Stimulated activated CD8-positive, alpha-beta memory T cell treated with anti-CD3 and anti-CD28 coated beads, Interleukin-4, amount 100 ng/mL, for 48 hours (primary cell): ENCODE measurements around the gene GRM8.

Source experiments
- DNase-seq: peaks from one replicate; pipeline ENCODE4 v3.0.0-alpha.2; 2020

GRM8 gene

DNA sequence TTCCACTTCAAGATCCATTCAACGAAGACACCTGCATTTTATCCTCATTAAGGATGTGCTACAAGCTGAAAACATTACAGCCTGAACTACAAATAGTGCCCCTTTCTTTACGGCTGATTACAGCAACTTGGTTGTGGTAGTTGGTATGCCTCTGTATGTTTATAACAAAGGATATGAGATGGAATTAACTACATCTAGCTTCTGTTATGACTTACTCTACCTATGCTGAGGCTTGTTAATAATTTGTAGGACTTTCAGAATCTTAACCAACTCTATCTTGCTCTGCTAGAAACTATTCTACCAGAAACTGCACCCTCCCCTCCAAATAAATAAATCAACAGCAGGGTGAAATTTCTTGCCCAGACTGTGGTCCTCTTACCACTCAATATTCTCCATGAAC, 448.1 kb downstream of the GRM8 start:
- DNase-seq: no peak

DNA sequence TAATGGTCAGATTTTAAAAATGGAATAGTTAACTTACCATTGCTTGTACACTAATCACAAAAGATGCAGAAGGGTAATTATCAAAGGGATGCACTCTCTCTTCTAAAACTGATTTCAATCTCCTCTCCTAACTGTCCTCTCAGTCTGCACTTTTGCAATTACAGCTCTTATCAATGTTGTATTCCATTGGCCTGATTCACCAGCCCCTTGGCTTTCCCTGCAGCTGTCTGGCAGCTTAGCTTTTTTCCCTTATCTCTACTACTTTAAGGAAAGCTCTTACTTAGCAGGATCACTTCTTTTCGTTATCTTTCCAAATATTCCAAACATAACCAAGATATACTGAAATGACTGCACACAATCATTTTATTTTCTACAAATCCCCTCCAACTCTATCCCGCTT, 448.8 kb downstream of the GRM8 start:
- no peak for DNase-seq

DNA sequence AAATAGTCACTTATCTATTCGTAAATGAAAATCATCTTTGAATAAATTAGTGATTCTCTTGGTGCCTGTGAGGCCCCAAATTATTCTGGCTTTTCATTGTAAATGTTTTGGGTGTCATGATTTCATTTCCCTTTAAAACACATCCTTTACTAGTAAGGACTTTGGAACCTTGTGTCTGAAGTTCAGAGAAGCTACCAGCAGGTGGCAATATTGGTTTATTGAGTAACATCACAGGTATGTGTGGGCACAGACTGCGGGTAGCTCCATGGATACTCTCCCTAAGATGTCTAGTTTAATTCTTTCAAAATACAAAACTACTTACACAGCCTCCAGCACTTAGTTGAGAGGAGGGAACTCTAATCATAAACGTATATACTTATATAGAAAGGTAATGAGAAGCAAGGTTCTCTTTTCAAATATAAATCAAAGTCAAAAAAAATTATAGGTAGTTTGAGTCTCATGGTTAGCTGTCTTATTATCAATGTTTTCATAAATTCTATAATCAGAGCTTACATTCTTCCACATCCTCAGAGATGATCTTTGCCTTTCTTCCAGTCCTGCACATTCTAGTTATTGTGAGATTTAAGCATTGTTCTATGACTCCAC, 449.6 kb downstream of the GRM8 start:
- DNase-seq: peak; percentile 41

DNA sequence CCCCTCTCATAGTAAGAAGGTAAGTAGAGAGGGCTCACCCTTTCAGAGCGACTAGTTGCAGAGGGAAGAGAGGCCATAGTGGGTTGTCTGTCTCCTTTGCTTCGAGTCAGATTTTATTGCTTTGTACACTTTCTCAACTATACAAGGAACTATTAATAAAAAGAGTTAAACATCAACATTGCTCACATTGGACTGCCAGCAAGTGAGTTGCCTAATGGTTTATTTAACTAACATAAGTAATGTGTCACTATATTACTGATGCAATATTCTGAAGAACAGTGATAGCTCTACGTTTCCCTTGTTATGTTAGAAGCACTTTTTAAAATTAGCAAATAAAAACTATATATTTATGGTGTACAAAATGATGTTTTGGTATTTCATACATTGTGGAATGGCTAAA, 451.0 kb downstream of the GRM8 start:
- no peak for DNase-seq

DNA sequence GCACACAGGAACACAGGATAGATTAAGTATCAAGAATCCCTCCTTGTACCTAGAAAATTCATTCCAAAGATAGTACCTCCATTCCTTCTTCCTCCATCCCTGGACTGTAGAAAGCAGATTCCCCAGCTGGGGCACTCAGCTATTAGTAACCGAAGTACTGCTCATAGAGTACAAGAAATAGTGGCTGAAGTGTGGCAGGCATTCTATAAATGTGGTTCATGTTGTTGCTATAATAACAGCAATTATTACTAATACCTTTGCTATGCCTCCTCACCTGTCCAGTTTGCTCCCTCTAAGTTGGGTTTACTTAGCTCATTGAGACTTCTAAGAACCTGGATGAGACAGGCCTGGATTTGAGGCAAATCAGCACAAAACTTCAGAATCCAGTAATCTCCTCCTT, 453.2 kb downstream of the GRM8 start:
- no peak for DNase-seq

DNA sequence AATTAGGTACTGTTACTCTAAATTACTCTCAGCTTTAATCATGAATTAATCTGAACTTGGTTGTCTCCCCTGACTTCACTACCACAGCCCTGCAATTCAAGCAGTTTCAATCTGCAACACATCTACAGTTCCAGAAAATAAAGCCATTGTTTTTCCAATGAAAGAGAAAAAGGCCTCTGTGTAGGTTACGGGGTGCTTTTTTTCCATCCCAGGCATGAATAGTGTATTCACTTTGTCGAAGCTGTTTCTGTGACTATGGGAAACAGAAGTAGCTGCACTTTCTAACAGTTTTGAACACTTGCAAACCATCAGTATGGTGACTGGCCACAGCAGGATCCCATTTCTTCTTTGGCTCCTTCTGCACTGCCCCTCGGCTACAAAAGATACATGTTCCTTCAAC, 460.2 kb downstream of the GRM8 start:
- no peak for DNase-seq

DNA sequence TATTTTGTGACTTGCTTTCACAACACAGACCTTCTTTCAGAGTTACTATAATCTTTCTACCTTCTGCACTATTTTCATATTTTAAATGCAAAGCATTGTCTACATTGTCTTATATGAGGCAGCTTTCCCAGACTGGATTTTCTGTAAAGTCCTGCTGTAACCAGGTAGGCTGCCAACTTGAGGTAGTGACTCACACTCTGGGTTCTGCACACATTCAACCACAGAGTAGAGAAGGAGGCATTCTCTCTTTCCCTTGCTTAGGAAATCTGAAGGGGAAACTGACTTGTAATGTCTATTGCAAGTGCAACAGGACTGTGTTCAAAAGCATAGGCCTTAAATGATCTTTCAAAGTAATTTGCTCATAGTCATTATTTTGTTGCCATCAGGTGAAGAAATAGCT, 461.4 kb downstream of the GRM8 start:
- no peak for DNase-seq

DNA sequence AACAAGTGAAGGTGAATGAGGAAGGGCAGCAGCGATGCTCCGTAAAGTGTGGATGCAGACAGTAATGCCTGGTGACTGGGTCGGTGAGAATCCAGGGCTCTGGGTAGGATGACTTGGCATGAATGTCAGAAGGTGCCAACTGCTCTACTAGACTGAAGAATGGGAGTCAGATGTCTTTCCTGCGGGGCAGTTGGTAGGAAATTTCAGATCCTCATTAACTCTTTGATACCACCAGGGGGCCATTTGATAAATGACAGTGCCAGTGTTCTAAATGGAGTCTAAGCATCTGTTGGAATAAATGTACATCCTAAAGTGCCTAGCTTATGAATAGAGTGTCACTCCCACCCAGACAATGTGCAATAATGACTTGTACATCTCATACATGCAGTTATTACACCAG, 462.0 kb downstream of the GRM8 start:
- no peak for DNase-seq

DNA sequence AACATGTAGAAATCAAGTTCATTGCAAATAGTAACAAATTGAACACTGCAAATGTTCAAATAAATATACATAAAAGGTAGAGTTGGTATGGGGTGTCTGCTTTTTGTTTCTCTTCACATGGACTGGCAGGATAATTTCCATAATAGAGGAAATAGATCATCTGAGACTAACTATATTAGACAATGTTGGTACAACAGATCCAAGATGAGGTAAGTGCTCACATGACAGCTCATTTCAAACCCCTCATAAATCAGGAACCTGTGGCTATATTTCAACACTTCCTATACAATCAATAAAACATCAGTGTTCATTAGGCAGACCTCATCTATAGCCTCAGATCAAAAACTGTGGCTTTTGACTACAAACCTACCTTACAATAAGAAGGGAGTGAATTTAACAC, 469.1 kb downstream of the GRM8 start:
- DNase-seq: no peak

DNA sequence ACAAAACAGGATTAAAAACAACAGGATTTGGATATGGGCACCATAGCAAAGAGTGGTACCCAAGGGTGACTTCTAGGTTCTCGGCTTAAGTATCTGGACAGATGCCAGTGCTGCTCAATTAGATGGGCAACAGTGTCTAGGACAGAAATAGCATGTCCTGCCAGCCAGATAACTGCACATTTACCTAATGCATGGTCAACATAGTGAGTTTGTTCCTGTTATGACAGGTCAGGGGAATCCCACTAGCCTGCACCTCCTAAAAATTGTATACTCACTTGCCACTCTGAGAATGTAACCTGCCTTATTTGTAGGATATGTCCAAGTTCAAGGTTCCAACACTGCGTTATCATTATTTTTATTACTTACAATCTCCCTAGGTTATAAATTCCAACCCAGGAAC, 471.7 kb downstream of the GRM8 start:
- DNase-seq: no peak

DNA sequence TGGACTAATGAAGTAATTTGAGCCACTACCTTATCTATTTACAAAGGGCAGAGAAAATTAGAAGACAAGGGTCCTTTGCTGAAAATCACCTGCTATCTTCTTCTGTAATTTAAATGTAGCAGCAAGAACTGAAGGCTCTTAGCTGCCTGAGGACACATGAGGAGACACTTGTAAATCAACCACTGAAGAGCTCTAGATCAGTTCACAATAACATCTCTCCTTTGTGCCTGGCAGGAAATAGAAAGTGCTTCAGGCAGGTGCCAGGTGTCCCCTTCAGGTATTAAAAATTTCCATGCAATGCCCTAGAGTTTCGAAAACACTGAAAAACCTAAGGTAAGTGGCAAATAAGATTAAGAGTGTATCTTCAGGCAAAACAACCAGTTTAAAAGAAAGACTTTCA, 474.6 kb downstream of the GRM8 start:
- no peak for DNase-seq

DNA sequence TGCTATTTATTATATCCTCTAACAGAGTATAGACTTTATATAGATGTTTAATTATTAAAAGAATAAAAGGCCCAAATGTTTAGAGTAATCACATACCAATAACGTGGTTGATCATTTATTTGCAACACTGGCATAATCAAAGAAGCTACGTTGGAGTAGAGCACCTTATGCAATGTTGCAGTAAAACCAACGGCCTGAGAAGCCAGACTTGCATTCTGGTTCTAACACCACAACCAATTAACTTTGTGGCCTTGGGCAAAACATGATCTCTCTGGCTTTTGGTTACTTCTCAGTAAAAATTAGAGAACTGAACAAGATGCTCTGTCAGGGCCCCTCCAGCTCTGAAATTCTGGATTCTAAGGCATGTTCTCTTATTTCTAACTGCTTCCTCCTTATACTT, 476.2 kb downstream of the GRM8 start:
- no peak for DNase-seq

DNA sequence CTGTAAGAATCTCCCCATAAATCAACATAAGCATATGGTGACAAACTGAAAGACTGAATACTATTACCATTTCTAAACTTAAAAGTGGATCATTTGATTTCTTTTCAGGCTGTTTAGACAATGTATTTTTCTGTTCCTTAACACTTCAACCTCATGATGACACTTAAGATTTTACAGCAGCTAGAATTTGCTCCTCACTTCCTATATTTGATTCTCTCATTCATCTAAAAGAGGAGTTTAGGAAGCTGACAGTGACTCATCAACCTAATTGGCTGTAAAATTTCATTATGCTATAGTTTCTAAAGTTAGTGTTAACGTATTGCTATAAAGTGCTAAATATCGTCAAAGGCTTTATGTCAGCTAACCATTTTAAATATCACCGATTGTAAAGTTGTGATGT, 478.7 kb downstream of the GRM8 start:
- no peak for DNase-seq

DNA sequence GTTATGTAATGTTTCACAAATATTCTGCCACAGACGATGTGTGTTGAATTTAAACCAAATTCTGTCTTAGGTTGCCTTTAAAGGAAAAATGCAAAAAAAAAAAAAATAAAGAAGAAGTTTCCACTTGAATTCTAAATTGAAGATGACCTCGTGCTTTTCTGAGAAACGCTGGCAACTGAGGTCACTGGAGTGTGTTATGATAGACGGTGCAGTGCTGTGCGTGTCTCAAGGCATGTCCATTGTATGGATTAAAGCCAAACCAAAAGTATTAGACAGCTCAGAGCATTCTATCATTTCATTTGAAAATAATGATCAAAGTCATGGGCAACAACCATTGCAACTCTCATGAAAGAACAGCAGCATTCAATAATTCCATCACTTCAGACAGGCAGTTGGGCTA, 483.9 kb downstream of the GRM8 start:
- DNase-seq: no peak

DNA sequence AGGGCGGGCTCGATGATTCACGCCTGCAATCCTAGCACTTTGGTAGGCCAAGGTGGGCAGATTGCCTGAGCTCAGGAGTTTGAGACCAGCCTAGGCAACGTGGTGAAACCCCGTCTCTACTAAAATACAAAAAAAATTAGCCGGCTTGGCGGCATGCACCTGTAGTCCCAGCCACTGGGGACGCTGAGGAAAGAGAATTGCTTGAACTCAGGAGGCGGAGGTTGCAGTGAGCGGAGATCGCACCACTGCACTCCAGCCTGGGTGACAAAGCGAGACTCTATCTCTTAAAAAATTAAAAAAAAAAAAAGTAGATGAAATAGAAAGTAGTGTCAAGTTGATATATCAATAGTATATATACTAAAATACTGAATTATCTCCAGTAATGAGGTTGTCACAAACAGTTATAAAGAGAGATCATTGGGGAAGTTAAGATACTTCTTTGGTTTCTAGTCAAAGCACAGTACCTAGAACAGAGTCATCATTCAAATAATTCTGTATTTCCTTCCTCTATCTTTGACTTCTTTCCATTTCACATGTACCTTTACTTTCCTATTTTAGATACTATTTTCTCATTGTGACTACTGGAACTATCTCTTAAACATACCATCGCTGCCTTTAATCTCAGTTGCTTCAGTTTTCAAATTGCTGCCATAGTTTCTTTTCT, 491.7 kb downstream of the GRM8 start:
- no peak for DNase-seq

DNA sequence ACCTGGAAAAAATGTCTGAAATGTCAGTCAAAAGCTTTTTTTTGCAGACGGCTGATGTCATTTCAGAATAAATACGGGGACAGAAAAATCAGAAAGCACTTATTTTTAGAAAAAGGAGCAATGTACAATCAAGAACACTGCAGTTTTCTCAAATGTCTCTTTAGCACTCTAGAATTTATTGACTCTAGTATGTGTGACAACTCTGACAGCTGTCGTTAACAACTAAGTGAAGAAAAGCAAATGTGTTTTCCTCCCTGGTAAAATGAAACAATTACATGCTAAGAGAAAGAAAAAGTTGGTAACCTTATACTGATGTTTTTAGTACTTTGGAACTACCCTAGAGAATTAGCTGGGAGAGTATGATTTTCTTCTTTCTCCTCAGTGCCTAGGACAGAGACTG, 497.4 kb downstream of the GRM8 start:
- no peak for DNase-seq

DNA sequence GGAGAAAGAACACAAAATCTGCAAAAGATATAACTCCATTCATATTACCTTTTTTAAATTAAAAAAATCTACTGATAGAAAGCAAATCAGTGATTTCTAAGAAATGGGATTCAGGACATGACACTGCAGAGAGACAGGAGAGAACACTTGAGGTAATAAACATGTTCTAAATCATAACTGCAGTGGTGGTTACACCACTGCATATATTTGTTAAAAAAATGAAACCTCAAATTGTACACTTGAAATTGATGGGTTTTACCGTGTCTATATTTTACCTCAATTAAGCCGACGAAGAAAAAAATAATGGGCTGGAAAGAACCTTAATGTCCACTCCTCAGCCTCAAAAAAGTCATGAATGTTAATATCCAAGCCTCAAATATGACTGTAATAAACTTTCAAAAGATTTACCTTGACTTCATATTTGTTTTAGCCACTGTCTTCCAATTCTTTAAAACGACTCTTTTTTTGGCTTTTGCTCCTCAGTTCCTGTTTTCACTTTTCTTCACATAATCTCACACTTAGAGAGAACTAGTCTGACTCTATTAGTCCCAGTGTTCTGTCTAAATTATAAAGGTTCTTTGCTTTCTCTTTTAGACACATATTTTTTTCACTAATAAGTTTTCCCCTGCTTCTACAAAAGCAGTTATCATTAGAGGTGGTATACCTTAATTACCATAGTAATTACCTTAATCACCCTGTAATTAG, 502.4 kb downstream of the GRM8 start:
- DNase-seq: no peak

DNA sequence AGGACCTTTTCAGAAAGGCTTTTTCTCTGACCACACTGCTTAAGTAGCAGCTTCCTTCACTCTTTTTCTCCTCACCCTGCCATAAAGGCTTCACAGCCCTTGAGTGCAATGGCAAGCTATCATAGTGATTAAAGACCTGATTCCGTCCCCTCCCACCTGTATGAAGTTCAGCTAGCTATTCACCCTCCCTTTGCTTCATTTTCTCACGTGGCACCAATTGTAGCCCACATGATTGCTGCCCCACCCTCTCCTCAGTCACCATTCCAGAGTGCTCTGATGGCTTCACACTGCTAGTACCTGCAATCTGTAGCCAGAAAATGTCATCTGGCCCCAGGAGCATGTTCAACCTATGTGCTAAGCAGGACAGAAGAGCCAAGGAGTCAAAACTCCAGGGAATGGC, 523.8 kb downstream of the GRM8 start:
- DNase-seq: no peak

DNA sequence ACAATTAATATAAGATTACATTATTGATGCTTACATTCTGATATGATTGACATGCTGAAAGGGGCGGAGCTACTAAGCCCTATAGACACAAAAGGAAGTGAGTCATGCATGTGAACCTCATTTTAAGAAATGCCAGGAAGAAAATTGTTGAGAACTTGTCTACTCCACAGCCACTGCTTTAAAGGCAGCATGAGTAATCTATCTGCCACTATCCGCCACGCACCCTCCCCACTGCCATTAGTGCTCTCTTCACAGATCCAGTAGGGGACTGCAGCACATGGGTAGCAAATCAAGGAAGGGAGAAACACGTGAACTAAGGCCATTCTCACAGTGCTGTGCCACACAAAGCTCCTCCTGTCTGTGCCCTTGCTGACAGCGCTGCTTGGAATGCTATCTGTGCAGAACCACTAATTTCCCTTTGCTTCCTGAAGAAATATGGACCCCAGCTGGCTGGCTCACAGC, 524.8 kb downstream of the GRM8 start:
- no peak for DNase-seq

DNA sequence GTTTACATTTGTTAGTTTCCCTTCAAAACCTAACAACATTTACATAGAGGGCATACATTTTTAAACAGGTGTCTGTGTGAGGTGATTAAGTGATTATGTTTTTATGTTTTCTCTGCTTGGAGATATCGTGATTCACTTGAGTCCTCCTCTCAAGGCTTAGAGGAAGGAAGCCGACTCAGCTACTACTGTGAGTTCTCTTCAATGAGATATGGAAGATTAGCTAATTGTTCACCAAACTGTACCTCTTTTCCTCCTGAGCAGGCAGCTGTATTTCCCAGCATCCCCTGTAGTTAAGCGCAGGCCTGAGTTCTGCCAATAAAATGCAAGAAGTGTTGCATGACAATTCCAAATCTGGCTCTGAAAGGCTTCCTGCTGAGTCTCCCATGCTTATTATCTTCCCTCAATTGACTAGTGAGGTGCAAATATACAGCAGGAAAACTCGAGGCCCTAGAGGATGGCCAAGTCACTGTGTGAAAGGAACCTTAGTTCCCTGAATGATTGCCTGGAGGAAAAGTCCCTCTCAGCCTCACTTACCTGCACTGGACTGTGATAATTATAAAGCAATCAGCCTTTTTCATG, 528.7 kb downstream of the GRM8 start:
- DNase-seq: no peak

DNA sequence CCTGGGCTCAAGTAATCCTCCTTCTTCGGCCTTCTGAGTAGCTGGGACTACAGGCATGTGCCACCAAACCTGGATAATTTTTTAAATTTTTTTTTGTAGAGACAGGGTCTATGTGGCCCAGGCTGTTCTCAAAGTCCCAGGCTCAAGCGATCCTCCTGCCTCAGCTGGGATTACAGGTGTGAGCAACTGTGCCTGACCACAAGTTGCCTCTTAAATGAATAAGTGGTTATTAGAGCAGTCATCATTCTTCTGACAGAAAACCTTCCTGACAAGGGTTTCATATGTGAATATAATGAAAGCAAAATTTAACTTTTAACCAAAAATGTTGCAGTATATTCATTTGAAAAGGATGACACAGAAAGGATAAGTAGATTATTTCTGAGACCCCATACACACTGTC, 532.5 kb downstream of the GRM8 start:
- DNase-seq: no peak

DNA sequence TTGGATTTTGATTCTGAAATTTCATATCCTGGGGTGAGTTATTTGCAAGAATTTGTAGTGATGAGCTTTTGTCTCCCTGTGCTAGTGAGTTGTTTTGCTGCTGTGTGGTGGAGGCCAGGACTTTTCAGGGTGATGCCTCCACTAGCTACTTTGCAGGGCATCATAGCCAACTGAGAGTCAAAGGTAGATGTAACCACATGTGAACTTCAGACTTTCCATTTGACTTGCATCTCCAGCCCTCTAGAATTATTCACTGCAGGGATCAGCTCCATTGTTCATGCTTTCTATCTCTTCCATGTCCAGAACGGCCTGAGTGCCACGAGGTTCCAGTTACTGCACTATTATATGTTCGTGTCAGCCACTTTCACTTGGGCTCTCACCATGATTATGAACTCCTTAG, 534.3 kb downstream of the GRM8 start:
- no peak for DNase-seq

DNA sequence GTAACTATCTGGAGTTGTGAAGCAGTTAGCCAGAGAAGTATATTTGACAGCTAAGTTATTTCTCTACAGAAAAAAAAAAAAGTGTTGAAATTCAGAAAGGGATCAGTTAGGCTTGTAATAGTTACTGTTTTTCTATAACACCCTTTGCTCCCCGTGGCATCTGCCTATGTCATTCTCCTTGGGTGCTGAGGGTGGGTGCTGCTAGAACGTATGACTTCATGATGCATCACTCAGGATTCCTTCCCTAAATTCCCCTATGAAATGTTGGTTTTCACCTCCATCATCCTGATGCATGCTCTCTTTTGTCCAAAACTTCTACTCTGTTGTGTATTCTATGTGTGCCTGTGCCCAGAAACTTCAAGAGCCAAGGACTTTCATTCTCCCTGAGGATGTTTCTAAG, 536.4 kb downstream of the GRM8 start:
- DNase-seq: no peak

DNA sequence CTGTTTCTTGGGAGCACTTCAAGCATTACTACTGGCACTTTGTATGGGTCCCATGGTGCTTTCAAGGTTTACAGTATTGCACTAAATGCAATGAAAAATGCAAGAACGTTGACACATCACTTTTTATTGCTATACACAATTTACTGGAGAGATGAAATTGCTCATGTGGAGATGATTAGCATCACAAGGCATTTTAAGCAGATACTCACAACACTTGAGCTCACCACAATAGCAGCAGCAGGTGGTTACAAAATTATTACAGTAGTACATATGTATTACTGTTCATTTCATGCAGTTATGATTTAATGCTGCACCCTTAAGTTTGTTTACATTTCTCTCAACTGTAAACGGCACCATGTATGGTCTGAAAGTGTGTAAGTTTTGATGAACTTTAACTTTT, 537.7 kb downstream of the GRM8 start:
- no peak for DNase-seq
